K562 (cell line): Measurements from ENCODE around the gene RNF187. TPM values are rescaled to one million over a fixed set of nuclear protein-coding genes. Genes with fewer than 3 reads are reported as not detected.

ENCODE experiments used
- ZBTB40 ChIP-seq, 2 experiments: fragments of 450-650 bp in 1 of 2; sonication (generic) in 1 of 2; formaldehyde crosslinking in 1 of 2; IDR thresholded peaks; 2 replicates each; pipeline versions ENCODE4 v1.7.1 to v1.9.0; 2016 to 2022; ENCODE audit warnings: inconsistent platforms in 1 of 2, mild to moderate bottlenecking in 1 of 2, missing genetic modification reagents in 1 of 2
- polyA plus RNA-seq, 8 experiments: library from polyadenylated mRNA; depleted of rRNA in 4 of 8; stranded (reverse) in 5 of 8; unstranded in 3 of 8; fragments of >200 nt; fragmentation: Nextera tagmentation in 2 of 8; fragmentation: Illumina TruSeq in 1 of 8; extraction: Ambion mirVana in 2 of 8; extraction: Trizol in 1 of 8; gene quantifications; 2 replicates each; pipeline versions ENCODE4 v1.2.1 to v1.2.3, GENCODE V29; 2011 to 2014; ENCODE audit warnings: inconsistent platforms in 1 of 8, missing spikeins in 1 of 8
- total RNA-seq, 7 experiments: library from RNA; depleted of rRNA in 6 of 7; stranded (reverse); fragments of >200 nt in 6 of 7; fragmentation: Illumina TruSeq in 2 of 7; extraction: Trizol in 2 of 7; gene quantifications; 2 replicates each; pipeline versions ENCODE4 v1.2.1 to v1.2.3, GENCODE V29; 2011 to 2021; ENCODE audit warnings: low replicate concordance in 1 of 7

RNF187 gene
- total and polyA plus RNA-seq, 9 of the 15 experiments (the other 6 are each of a cell fraction or from before 2014, with no cell fraction given) = 2.3 to 119 (median 41.9) TPM

- TF ChIP-seq ZBTB40 (IDR thresholded peaks at IDR 0.05) = peak; percentile 60
- TF ChIP-seq ZBTB40 (CRISPR knock-in tag; IDR thresholded peaks at IDR 0.05) = no peak
Observed at GRCh38 chr1:228448372-228448771, 38.8 kb upstream of the RNF187 start (continued).
